H1 (cell line): ENCODE results near the gene HNF1B. TPM values are rescaled to one million over a fixed set of nuclear protein-coding genes. Genes with fewer than 3 reads are reported as not detected.

Experiments used
- CTCF ChIA-PET: fragments of 300-600 bp; sonication (Branson Sonifier 250); formaldehyde crosslinking; loops from one replicate; lab custom pipeline; 2021; ENCODE audit not compliant: partially characterized antibody; lab: Charles Lee
- POLR2A ChIA-PET: fragments of 300-600 bp; sonication (Branson Sonifier 250); formaldehyde crosslinking; loops from one replicate; lab custom pipeline; 2021; ENCODE audit warnings: inconsistent platforms; ENCODE audit not compliant: partially characterized antibody; lab: Charles Lee
- DNase-seq, 2 experiments: peaks; one replicate each; pipeline versions ENCODE4 v3.0.0 to v3.0.0-alpha.2; 2010 to 2022; ENCODE audit warnings: low spot score in 2 of 2, low read depth in 1 of 2, mixed read lengths in 1 of 2
- FAIRE-seq: peaks from 2 replicates; lab custom pipeline; 2011; peaks lifted over from hg19 to GRCh38; lab: Jason Lieb, UNC
- H2AFZ ChIP-seq: 2 replicates; pipeline ENCODE4 v1.8.1; 2012; ENCODE audit warnings: low read length, inconsistent platforms
- H2AK5ac ChIP-seq: 2 replicates; pipeline ENCODE4 v1.6.1; 2013; ENCODE audit warnings: low read depth, low read length
- H2BK120ac ChIP-seq: replicated peaks from 2 replicates; pipeline ENCODE3; 2013; ENCODE audit warnings: low read depth, low read length, inconsistent platforms
- H2BK12ac ChIP-seq: 2 replicates; pipeline ENCODE4 v1.6.1; 2013; ENCODE audit warnings: low read depth, low read length
- H2BK15ac ChIP-seq: 2 replicates; pipeline ENCODE4 v1.6.1; 2013; ENCODE audit warnings: low read length
- H2BK20ac ChIP-seq: 2 replicates; pipeline ENCODE4 v1.6.1; 2013; ENCODE audit warnings: low read length
- H2BK5ac ChIP-seq: 2 replicates; pipeline ENCODE4 v1.6.1; 2013; ENCODE audit warnings: low read depth, low read length
- H3K14ac ChIP-seq: 2 replicates; pipeline ENCODE4 v1.6.1; 2013; ENCODE audit warnings: inconsistent platforms; ENCODE audit not compliant: insufficient read length
- H3K18ac ChIP-seq: 2 replicates; pipeline ENCODE4 v1.6.1; 2013; ENCODE audit warnings: low read length; ENCODE audit errors: extremely low read depth
- H3K23ac ChIP-seq: 2 replicates; pipeline ENCODE4 v1.6.1; 2013; ENCODE audit warnings: inconsistent platforms; ENCODE audit not compliant: insufficient read length
- H3K23me2 ChIP-seq: 2 replicates; pipeline ENCODE4 v1.6.1; 2013; ENCODE audit warnings: low read depth, low read length
- H3K27ac ChIP-seq: 2 replicates; pipeline ENCODE4 v1.6.1; 2011; ENCODE audit warnings: low read depth, low read length, inconsistent platforms
- H3K27me3 ChIP-seq, 4 experiments: replicated peaks in 1 of 4; 1 replicate in 1 of 4; 2 replicates in 3 of 4; pipeline versions ENCODE4 v1.6.1 to v1.8.1; 2011 to 2013; ENCODE audit warnings: low read length in 3 of 4, mild to moderate bottlenecking in 3 of 4, inconsistent platforms in 2 of 4, mixed read lengths in 2 of 4, moderate library complexity in 1 of 4; ENCODE audit not compliant: control insufficient read depth in 3 of 4, insufficient read depth in 3 of 4; ENCODE audit errors: extremely low read depth in 1 of 4
- H3K36me3 ChIP-seq, 4 experiments: 2 replicates each; pipeline versions ENCODE4 v1.6.1 to v1.8.1; 2011 to 2013; ENCODE audit warnings: mild to moderate bottlenecking in 4 of 4, low read length in 3 of 4, moderate library complexity in 2 of 4, control low read depth in 1 of 4, inconsistent platforms in 1 of 4; ENCODE audit not compliant: insufficient read depth in 4 of 4, control insufficient read depth in 2 of 4
- H3K4ac ChIP-seq: replicated peaks from 2 replicates; pipeline ENCODE3; 2013; ENCODE audit warnings: low read length, low read depth, mixed read lengths, inconsistent platforms; ENCODE audit not compliant: insufficient read length
- H3K4me1 ChIP-seq, 4 experiments: replicated peaks in 1 of 4; 1 replicate in 1 of 4; 2 replicates in 3 of 4; pipeline versions ENCODE4 v1.6.1 to v1.8.1; 2011 to 2013; ENCODE audit warnings: low read length in 3 of 4, inconsistent platforms in 2 of 4, mixed read lengths in 1 of 4; ENCODE audit not compliant: insufficient read depth in 4 of 4, control insufficient read depth in 3 of 4
- H3K4me2 ChIP-seq, 2 experiments: 2 replicates each; pipeline versions ENCODE4 v1.6.1 to v1.8.1; 2011 to 2013; ENCODE audit warnings: low read depth in 2 of 2, low read length in 2 of 2, control low read depth in 1 of 2, inconsistent platforms in 1 of 2, mild to moderate bottlenecking in 1 of 2; ENCODE audit not compliant: insufficient read depth in 1 of 2
- H3K4me3 ChIP-seq, 4 experiments: fragments of 200-600, 300-600 bp in 1 of 4; sonication (generic), shearing (Covaris generic), sonication (Bioruptor Twin) in 1 of 4; 2 replicates each; pipeline versions ENCODE4 v1.5.1 to v1.8.1; 2011 to 2016; ENCODE audit warnings: low read length in 4 of 4, low read depth in 3 of 4, control low read depth in 2 of 4, inconsistent platforms in 2 of 4, mild to moderate bottlenecking in 2 of 4, mixed read lengths in 1 of 4, moderate library complexity in 1 of 4; ENCODE audit not compliant: insufficient read depth in 2 of 4; ENCODE audit errors: extremely low read depth in 1 of 4
- H3K56ac ChIP-seq: replicated peaks from 2 replicates; pipeline ENCODE3; 2013; ENCODE audit warnings: low read depth, mild to moderate bottlenecking, mixed read lengths, low read length, inconsistent platforms; ENCODE audit not compliant: insufficient read length
- H3K79me1 ChIP-seq: 2 replicates; pipeline ENCODE4 v1.6.1; 2013; ENCODE audit warnings: low read depth, low read length, control low read depth
- H3K79me2 ChIP-seq, 2 experiments: 2 replicates each; pipeline versions ENCODE4 v1.6.1 to v1.8.1; 2012 to 2013; ENCODE audit warnings: low read length in 2 of 2, mild to moderate bottlenecking in 2 of 2, inconsistent platforms in 1 of 2; ENCODE audit not compliant: insufficient read depth in 2 of 2, control insufficient read depth in 1 of 2
- H3K9ac ChIP-seq, 4 experiments: replicated peaks in 1 of 4; 1 replicate in 1 of 4; 2 replicates in 3 of 4; pipeline versions ENCODE4 v1.6.1 to v1.8.1; 2011 to 2013; ENCODE audit warnings: low read depth in 3 of 4, low read length in 3 of 4, control low read depth in 2 of 4, mild to moderate bottlenecking in 2 of 4, moderate library complexity in 2 of 4, inconsistent platforms in 1 of 4; ENCODE audit errors: extremely low read depth in 1 of 4
- H3K9me3 ChIP-seq, 2 experiments: 2 replicates each; pipeline versions ENCODE4 v1.6.1 to v1.8.1; 2012 to 2013; ENCODE audit warnings: mild to moderate bottlenecking in 2 of 2, moderate library complexity in 2 of 2, control low read depth in 1 of 2, inconsistent platforms in 1 of 2, low read depth in 1 of 2, low read length in 1 of 2, mixed read lengths in 1 of 2; ENCODE audit not compliant: insufficient read depth in 2 of 2
- H4K20me1 ChIP-seq, 2 experiments: replicated peaks in 1 of 2; 2 replicates each; pipeline versions ENCODE3 to v1.8.1; 2011 to 2013; ENCODE audit warnings: inconsistent platforms in 2 of 2, low read length in 2 of 2, mild to moderate bottlenecking in 1 of 2; ENCODE audit not compliant: insufficient read depth in 2 of 2, control insufficient read depth in 1 of 2
- H4K5ac ChIP-seq: 2 replicates; pipeline ENCODE4 v1.6.1; 2013; ENCODE audit warnings: low read length, low read depth, mixed read lengths, inconsistent platforms; ENCODE audit not compliant: insufficient read length
- H4K8ac ChIP-seq: 2 replicates; pipeline ENCODE4 v1.8.0; 2013; ENCODE audit warnings: mild to moderate bottlenecking, moderate library complexity, low read length, inconsistent platforms; ENCODE audit not compliant: insufficient read depth; ENCODE audit errors: extremely low read depth
- H4K91ac ChIP-seq: replicated peaks from 2 replicates; pipeline ENCODE3; 2013; ENCODE audit warnings: low read length, mixed read lengths, inconsistent platforms; ENCODE audit not compliant: insufficient read length
- CBX8 ChIP-seq: fragments of 300-800, 300-1000 bp; sonication (generic); IDR thresholded peaks from 2 replicates; pipeline ENCODE4 v1.7.1; 2016; ENCODE audit warnings: low read depth, low read length, borderline replicate concordance
- CHD1 ChIP-seq: IDR thresholded peaks from 2 replicates; pipeline ENCODE4 v1.6.1; 2012; ENCODE audit warnings: low read depth, low read length, improper control_type of control experiment
- CREB1 ChIP-seq: IDR thresholded peaks from 2 replicates; pipeline ENCODE4 v1.6.1; 2012; ENCODE audit warnings: inconsistent platforms
- CTBP2 ChIP-seq: IDR thresholded peaks from 2 replicates; pipeline ENCODE4 v1.7.0; 2011; ENCODE audit warnings: borderline replicate concordance, mild to moderate bottlenecking, moderate library complexity, mixed read lengths, low read length; ENCODE audit not compliant: insufficient read depth, insufficient read length
- JUN ChIP-seq: IDR thresholded peaks from 2 replicates; pipeline ENCODE4 v1.6.1; 2011; ENCODE audit warnings: low read depth, mild to moderate bottlenecking, improper control_type of control experiment, low read length
- KDM1A ChIP-seq: fragments of 200-600, 300-600 bp; sonication (generic); IDR thresholded peaks from 2 replicates; pipeline ENCODE4 v1.7.1; 2016; ENCODE audit warnings: mild to moderate bottlenecking, low read length, borderline replicate concordance
- NRF1 ChIP-seq: IDR thresholded peaks from 2 replicates; pipeline ENCODE4 v1.6.1; 2011; ENCODE audit warnings: mild to moderate bottlenecking, low read depth, low read length, improper control_type of control experiment
- PHF8 ChIP-seq: fragments of 200-600 bp; sonication (generic); conservative IDR thresholded peaks from 2 replicates; pipeline ENCODE4 v1.7.1; 2012; ENCODE audit warnings: low read depth, mild to moderate bottlenecking, inconsistent platforms, low read length, moderate library complexity
- RAD21 ChIP-seq, 2 experiments: IDR thresholded peaks in 1 of 2; conservative IDR thresholded peaks in 1 of 2; 2 replicates each; pipeline ENCODE4 v1.6.1; 2011; ENCODE audit warnings: low read depth in 2 of 2, low read length in 2 of 2, improper control_type of control experiment in 1 of 2, inconsistent platforms in 1 of 2, mild to moderate bottlenecking in 1 of 2, moderate library complexity in 1 of 2
- RFX5 ChIP-seq: IDR thresholded peaks from 2 replicates; pipeline ENCODE4 v1.6.1; 2011; ENCODE audit warnings: low read depth, low read length, improper control_type of control experiment, borderline replicate concordance
- RNF2 ChIP-seq: fragments of 200-900, 300-1000 bp; sonication (generic); IDR thresholded peaks from 2 replicates; pipeline ENCODE4 v1.7.1; 2016; ENCODE audit warnings: borderline replicate concordance, low read depth, mild to moderate bottlenecking, antibody characterized with exemption, low read length; ENCODE audit not compliant: poor library complexity, severe bottlenecking; ENCODE audit errors: missing control alignments
- SUZ12 ChIP-seq: fragments of 200-600 bp; sonication (generic); IDR thresholded peaks from 2 replicates; pipeline ENCODE4 v1.6.1; 2012; ENCODE audit warnings: mild to moderate bottlenecking, inconsistent platforms, low read length, moderate library complexity, mixed read lengths
- WGBS, 2 experiments: shearing (Covaris generic) in 1 of 2; methylation state at CpG; one replicate each; pipeline versions ENCODE4 v1.1.6 to v1.1.7; 2013 to 2015; ENCODE audit warnings: low lambda C conversion rate in 2 of 2, mixed read lengths in 2 of 2, inconsistent platforms in 1 of 2, low coverage in 1 of 2, missing lambda C conversion rate in 1 of 2; ENCODE audit not compliant: insufficient replicate concordance in 2 of 2, insufficient coverage in 1 of 2, insufficient read length in 1 of 2; ENCODE audit errors: extremely low coverage in 1 of 2, missing lambda C conversion rate in 1 of 2; 5-methylcytosine and 5-hydroxymethylcytosine counted together
- polyA plus RNA-seq, 7 experiments: library from polyadenylated mRNA; depleted of rRNA in 3 of 7; stranded (reverse) in 5 of 7; unstranded in 2 of 7; fragments of >200 nt in 5 of 7; fragments of 200-250 nt in 2 of 7; gene quantifications; 1 replicate in 5 of 7; 2 replicates in 1 of 7; 4 replicates in 1 of 7; pipeline versions ENCODE4 v1.2.1 to v1.2.3, GENCODE V29; 2011 to 2013; ENCODE audit warnings: missing spikeins in 2 of 7, mixed read lengths in 2 of 7
- total RNA-seq: library from RNA; stranded (reverse); fragmentation: NEBNext Ultra II Directional; extraction: Animal tissue kit (Norgen Biotek cat#: 25700); gene quantifications from 2 replicates; pipeline ENCODE4 v1.2.1, GENCODE V29; 2021
- TF ChIP-seq, protein P1 (sequence below): IDR thresholded peaks from 2 replicates; pipeline ENCODE4 v1.6.1; 2012; ENCODE audit warnings: inconsistent platforms

Gene HNF1B
- total and polyA plus RNA-seq, 2 of the 8 experiments (the other 6 are each of a cell fraction or from before 2014, with no cell fraction given), result 0.13 to 0.30 TPM

DNA sequence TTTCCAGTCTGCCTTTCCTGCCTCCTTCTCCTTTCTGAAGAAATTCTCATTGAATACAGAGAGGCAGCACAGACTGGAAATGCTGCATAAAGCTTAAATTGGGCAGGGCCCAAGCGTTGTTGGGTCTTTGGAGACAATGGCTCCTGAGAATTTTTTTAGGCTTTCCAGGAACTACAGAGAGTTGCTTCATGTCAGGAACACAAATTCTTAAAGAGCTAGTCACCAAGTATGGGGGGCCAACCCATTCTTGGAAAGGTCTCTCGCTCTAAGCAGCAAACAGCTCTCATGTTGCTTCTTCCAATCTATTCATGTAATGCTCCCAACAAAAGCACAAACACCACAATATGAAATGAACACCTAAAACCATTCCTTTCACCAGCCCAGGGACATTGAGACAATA is 6.9 kb downstream of the HNF1B start:
- no peak overlapping the region for H2BK15ac ChIP-seq
- H2AFZ ChIP-seq, result no peak overlapping the region
- H3K79me2 ChIP-seq, result no peaks in the 10 kb centered on the region
- H3K4me1 ChIP-seq, result peaks cover 0 to 3% (median 0%) of the 10 kb centered on the region in 4 experiments; a peak in 3 of 7 replicates
- ChIA-PET POLR2A (no interaction called here), CTCF (interaction anchor here (1.0 to 5.0 kb wide), 5 partner anchors 13 to 87 kb away, joined by 3 to 30 read pairs (median 3); no protein-coding TSS in a partner anchor)
- H2BK5ac ChIP-seq, result no peak overlapping the region
- no peak overlapping the region for H3K56ac ChIP-seq
- H3K4me2 ChIP-seq, result no peak overlapping the region
- no peak overlapping the region for H4K8ac ChIP-seq
- 80% methylated on average over 2 of the region's 2 CpGs; no CpG with 5 or more reads in 1 of the 2 experiments for WGBS, 2 experiments
- H3K36me3 ChIP-seq, result peaks cover 0 to 4% (median 0%) of the 10 kb centered on the region in 4 experiments; a peak in 1 of 8 replicates
- FAIRE-seq (no peak), DNase-seq (no peak)
- H2AK5ac ChIP-seq, result no peak overlapping the region
- H3K9ac ChIP-seq, result no peak overlapping the region
- H2BK12ac ChIP-seq, result no peak overlapping the region
- no peak overlapping the region for H3K4me3 ChIP-seq
- no peak overlapping the region for H2BK120ac ChIP-seq
- peaks cover 2% of the 10 kb centered on the region in 2 experiments for H4K20me1 ChIP-seq
- no peaks in the 10 kb centered on the region for H3K9me3 ChIP-seq
- H3K4ac ChIP-seq, result no peak overlapping the region
- H3K14ac ChIP-seq, result no peak overlapping the region
- no peak overlapping the region for H4K91ac ChIP-seq
- no peak overlapping the region for H3K27ac ChIP-seq
- H3K27me3 ChIP-seq, result peaks cover 23 to 67% (median 51%) of the 10 kb centered on the region in 4 experiments
- no peak overlapping the region for H4K5ac ChIP-seq
- H3K18ac ChIP-seq, result no peak overlapping the region
- no peak overlapping the region for H3K23ac ChIP-seq
- H3K79me1 ChIP-seq, result no peaks in the 10 kb centered on the region
- peaks cover 2% of the 10 kb centered on the region; the same call in 1 of the 2 replicates for H3K23me2 ChIP-seq
- H2BK20ac ChIP-seq, result no peak overlapping the region
- TF ChIP-seq CBX8 (no peak), CHD1 (no peak), RAD21 (IDR thresholded peaks at IDR 0.05 in 1 of 2, conservative IDR thresholded peaks at IDR 0.05 in 1 of 2; ENCODE audit: low read depth in 2 of 2, low read length in 2 of 2) (no peak), JUN (no peak), RFX5 (no peak), CTBP2 (no peak), PHF8 (no peak), RNF2 (no peak), CREB1 (no peak), KDM1A (no peak), NRF1 (no peak), SUZ12 (no peak)
- TF ChIP-seq, protein P1, sequence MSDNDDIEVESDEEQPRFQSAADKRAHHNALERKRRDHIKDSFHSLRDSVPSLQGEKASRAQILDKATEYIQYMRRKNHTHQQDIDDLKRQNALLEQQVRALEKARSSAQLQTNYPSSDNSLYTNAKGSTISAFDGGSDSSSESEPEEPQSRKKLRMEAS, result no peak
